Esophagus (tissue), 2 donors: ENCODE data around the gene TRIM65. TPM values are rescaled to one million over a fixed set of nuclear protein-coding genes. Genes with fewer than 3 reads are reported as not detected.

ENCODE experiments used
- H3K27ac ChIP-seq, 2 donors: one replicate each; pipeline ENCODE4 v1.5.1; 2013; ENCODE audit warnings: low read depth in 2 of 2, mild to moderate bottlenecking in 2 of 2, inconsistent platforms in 1 of 2, low read length in 1 of 2, moderate library complexity in 1 of 2
- H3K27me3 ChIP-seq, 2 donors: one replicate each; pipeline ENCODE4 v1.6.1; 2013; ENCODE audit warnings: low read length in 2 of 2, control low read depth in 1 of 2, mild to moderate bottlenecking in 1 of 2; ENCODE audit not compliant: insufficient read depth in 2 of 2, control insufficient read depth in 1 of 2
- H3K36me3 ChIP-seq, 2 donors: one replicate each; pipeline ENCODE4 v1.6.1; 2013; ENCODE audit warnings: low read length in 1 of 2; ENCODE audit not compliant: control insufficient read depth in 2 of 2, insufficient read depth in 2 of 2
- H3K4me1 ChIP-seq, 2 donors: one replicate each; pipeline ENCODE4 v1.6.1; 2013; ENCODE audit warnings: low read length in 1 of 2; ENCODE audit not compliant: control insufficient read depth in 2 of 2, insufficient read depth in 2 of 2
- H3K4me3 ChIP-seq, 2 donors: one replicate each; pipeline ENCODE4 v1.5.1; 2013; ENCODE audit warnings: low read length in 2 of 2, mild to moderate bottlenecking in 2 of 2, low read depth in 1 of 2, moderate library complexity in 1 of 2
- H3K9me3 ChIP-seq, 2 donors: one replicate each; pipeline ENCODE4 v1.6.1; 2013; ENCODE audit warnings: mild to moderate bottlenecking in 2 of 2, low read depth in 1 of 2, low read length in 1 of 2, moderate library complexity in 1 of 2; ENCODE audit not compliant: control insufficient read depth in 2 of 2, insufficient read depth in 1 of 2
- WGBS, 2 donors: extraction: QIAGEN DNeasy Blood & Tissue Kit; methylation state at CpG; one replicate each; pipeline ENCODE4 v1.1.7; 2013; 5-methylcytosine and 5-hydroxymethylcytosine counted together
- polyA plus RNA-seq, 2 donors: library from polyadenylated mRNA; stranded (reverse); fragments of 200-250 nt; gene quantifications; one replicate each; pipeline ENCODE4 v1.2.3, GENCODE V29; 2013
- donor health status: healthy with polysubstance abuse.
- donor health status: Bipolar disorder and iron deficiency.

Gene TRIM65
- polyA plus RNA-seq, 2 donors = 9.8 to 19.8 TPM

- 87 to 88% methylated on average over 18 of the region's 18 CpGs for WGBS, 2 donors
- Histone ChIP-seq H3K27me3 (no peaks in the 10 kb centered on the region), H3K4me3 (no peak overlapping the region), H3K9me3 (no peaks in the 10 kb centered on the region), H3K27ac (no peak overlapping the region), H3K4me1 (peaks cover 0 to 32% of the 10 kb centered on the region in 2 donors), H3K36me3 (peaks cover 9 to 22% of the 10 kb centered on the region in 2 donors)
These were observed 54.3 kb downstream of the TRIM65 start for GRCh38 chr17:75842411-75842810.

- peaks cover 0 to 21% of the 10 kb centered on the region in 2 donors for H3K4me1 ChIP-seq
- no peaks in the 10 kb centered on the region for H3K9me3 ChIP-seq
- no peaks in the 10 kb centered on the region for H3K27me3 ChIP-seq
- H3K36me3 ChIP-seq = peaks cover 0 to 16% of the 10 kb centered on the region in 2 donors
- H3K4me3 ChIP-seq = no peak overlapping the region
- no peak overlapping the region for H3K27ac ChIP-seq
- WGBS, 2 donors = 67 to 69% methylated on average over 7 of the region's 7 CpGs
These were observed 56.0 kb downstream of the TRIM65 start for GRCh38 chr17:75840799-75841164.

GRCh38 chr17:75839942-75840798 lies 56.6 kb downstream of the TRIM65 start:
- Histone ChIP-seq H3K9me3 (no peaks in the 10 kb centered on the region), H3K27me3 (no peaks in the 10 kb centered on the region), H3K36me3 (peaks cover 0 to 21% of the 10 kb centered on the region in 2 donors), H3K4me3 (no peak overlapping the region), H3K27ac (no peak overlapping the region), H3K4me1 (peaks cover 0 to 16% of the 10 kb centered on the region in 2 donors)
- 88 to 91% methylated on average over 34 to 36 of the region's 36 CpGs for WGBS, 2 donors

Other genes starting within 250 kb of the TRIM65 start
- gene RECQL5, start 229.8 kb downstream of the TRIM65 start, polyA plus RNA-seq = 100 to 1,000 TPM in 1 of 2 donors, 10 to 100 TPM in 1; 46.9 to 136 TPM
- 10 to 100 TPM; 63.4 to 68.4 TPM for gene SAP30BP, start 229.6 kb downstream of the TRIM65 start, polyA plus RNA-seq
- gene ITGB4, start 175.5 kb downstream of the TRIM65 start, polyA plus RNA-seq = 10 to 100 TPM; 48.4 to 63.2 TPM
- gene GALK1, start 131.8 kb downstream of the TRIM65 start, polyA plus RNA-seq = 10 to 100 TPM; 27.9 to 29.5 TPM
- gene UNK, start 112.1 kb downstream of the TRIM65 start, polyA plus RNA-seq = 10 to 100 TPM; 18.2 to 26.3 TPM
- gene UNC13D, start 52.5 kb downstream of the TRIM65 start, polyA plus RNA-seq = 10 to 100 TPM; 21.0 to 22.4 TPM
- 10 to 100 TPM; 65.1 to 65.9 TPM for gene WBP2, start 41.6 kb downstream of the TRIM65 start, polyA plus RNA-seq
- gene TRIM47, start 18.4 kb downstream of the TRIM65 start, polyA plus RNA-seq = 10 to 100 TPM; 20.4 to 21.7 TPM
- 10 to 100 TPM; 51.7 to 65.8 TPM for gene MRPL38, start 7.9 kb upstream of the TRIM65 start, polyA plus RNA-seq
- gene FBF1, start 44.1 kb upstream of the TRIM65 start, polyA plus RNA-seq = 10 to 100 TPM in 1 of 2 donors, 1 to 10 TPM in 1; 8.7 to 33.7 TPM
- 10 to 100 TPM; 22.7 to 37.4 TPM for gene ACOX1, start 82.2 kb upstream of the TRIM65 start, polyA plus RNA-seq
- gene TEN1, start 82.3 kb upstream of the TRIM65 start, polyA plus RNA-seq = 10 to 100 TPM; 42.7 to 43.7 TPM
- gene CDK3, start 103.9 kb upstream of the TRIM65 start, polyA plus RNA-seq = 10 to 100 TPM in 1 of 2 donors, 1 to 10 TPM in 1; 6.5 to 16.2 TPM
- gene EVPL, start 130.4 kb upstream of the TRIM65 start, polyA plus RNA-seq = 100 to 1,000 TPM; 229 to 425 TPM
- gene SRP68, start 175.6 kb upstream of the TRIM65 start, polyA plus RNA-seq = 10 to 100 TPM; 34.3 to 57.9 TPM
- gene GALR2, start 177.8 kb upstream of the TRIM65 start, polyA plus RNA-seq = under 1 TPM; 0.53 to 1.00 TPM
- 1 to 10 TPM; 1.2 to 2.3 TPM for gene ZACN, start 182.2 kb upstream of the TRIM65 start, polyA plus RNA-seq
- 10 to 100 TPM; 57.0 to 77.2 TPM for gene EXOC7, start 206.8 kb upstream of the TRIM65 start, polyA plus RNA-seq
- gene FOXJ1, start 244.3 kb upstream of the TRIM65 start, polyA plus RNA-seq = under 1 TPM; 0.33 to 0.56 TPM